H1 (cell line): ENCODE results near the gene ATE1. TPM values are rescaled to one million over a fixed set of nuclear protein-coding genes. Genes with fewer than 3 reads are reported as not detected.

ENCODE experiments used
- CTCF ChIA-PET: fragments of 300-600 bp; sonication (Branson Sonifier 250); formaldehyde crosslinking; loops from one replicate; lab custom pipeline; 2021; ENCODE audit not compliant: partially characterized antibody; lab: Charles Lee
- POLR2A ChIA-PET: fragments of 300-600 bp; sonication (Branson Sonifier 250); formaldehyde crosslinking; loops from one replicate; lab custom pipeline; 2021; ENCODE audit warnings: inconsistent platforms; ENCODE audit not compliant: partially characterized antibody; lab: Charles Lee
- DNase-seq, 2 experiments: peaks; one replicate each; pipeline versions ENCODE4 v3.0.0 to v3.0.0-alpha.2; 2010 to 2022; ENCODE audit warnings: low spot score in 2 of 2, low read depth in 1 of 2, mixed read lengths in 1 of 2
- FAIRE-seq: peaks from 2 replicates; lab custom pipeline; 2011; peaks lifted over from hg19 to GRCh38; lab: Jason Lieb, UNC
- H2AFZ ChIP-seq: 2 replicates; pipeline ENCODE4 v1.8.1; 2012; ENCODE audit warnings: low read length, inconsistent platforms
- H2AK5ac ChIP-seq: 2 replicates; pipeline ENCODE4 v1.6.1; 2013; ENCODE audit warnings: low read depth, low read length
- H2BK120ac ChIP-seq: replicated peaks from 2 replicates; pipeline ENCODE3; 2013; ENCODE audit warnings: low read depth, low read length, inconsistent platforms
- H2BK12ac ChIP-seq: 2 replicates; pipeline ENCODE4 v1.6.1; 2013; ENCODE audit warnings: low read depth, low read length
- H2BK15ac ChIP-seq: 2 replicates; pipeline ENCODE4 v1.6.1; 2013; ENCODE audit warnings: low read length
- H2BK20ac ChIP-seq: 2 replicates; pipeline ENCODE4 v1.6.1; 2013; ENCODE audit warnings: low read length
- H2BK5ac ChIP-seq: 2 replicates; pipeline ENCODE4 v1.6.1; 2013; ENCODE audit warnings: low read depth, low read length
- H3K14ac ChIP-seq: 2 replicates; pipeline ENCODE4 v1.6.1; 2013; ENCODE audit warnings: inconsistent platforms; ENCODE audit not compliant: insufficient read length
- H3K18ac ChIP-seq: 2 replicates; pipeline ENCODE4 v1.6.1; 2013; ENCODE audit warnings: low read length; ENCODE audit errors: extremely low read depth
- H3K23ac ChIP-seq: 2 replicates; pipeline ENCODE4 v1.6.1; 2013; ENCODE audit warnings: inconsistent platforms; ENCODE audit not compliant: insufficient read length
- H3K23me2 ChIP-seq: 2 replicates; pipeline ENCODE4 v1.6.1; 2013; ENCODE audit warnings: low read depth, low read length
- H3K27ac ChIP-seq: 2 replicates; pipeline ENCODE4 v1.6.1; 2011; ENCODE audit warnings: low read depth, low read length, inconsistent platforms
- H3K27me3 ChIP-seq, 4 experiments: replicated peaks in 1 of 4; 1 replicate in 1 of 4; 2 replicates in 3 of 4; pipeline versions ENCODE4 v1.6.1 to v1.8.1; 2011 to 2013; ENCODE audit warnings: low read length in 3 of 4, mild to moderate bottlenecking in 3 of 4, inconsistent platforms in 2 of 4, mixed read lengths in 2 of 4, moderate library complexity in 1 of 4; ENCODE audit not compliant: control insufficient read depth in 3 of 4, insufficient read depth in 3 of 4; ENCODE audit errors: extremely low read depth in 1 of 4
- H3K36me3 ChIP-seq, 4 experiments: 2 replicates each; pipeline versions ENCODE4 v1.6.1 to v1.8.1; 2011 to 2013; ENCODE audit warnings: mild to moderate bottlenecking in 4 of 4, low read length in 3 of 4, moderate library complexity in 2 of 4, control low read depth in 1 of 4, inconsistent platforms in 1 of 4; ENCODE audit not compliant: insufficient read depth in 4 of 4, control insufficient read depth in 2 of 4
- H3K4ac ChIP-seq: replicated peaks from 2 replicates; pipeline ENCODE3; 2013; ENCODE audit warnings: low read length, low read depth, mixed read lengths, inconsistent platforms; ENCODE audit not compliant: insufficient read length
- H3K4me1 ChIP-seq, 4 experiments: replicated peaks in 1 of 4; 1 replicate in 1 of 4; 2 replicates in 3 of 4; pipeline versions ENCODE4 v1.6.1 to v1.8.1; 2011 to 2013; ENCODE audit warnings: low read length in 3 of 4, inconsistent platforms in 2 of 4, mixed read lengths in 1 of 4; ENCODE audit not compliant: insufficient read depth in 4 of 4, control insufficient read depth in 3 of 4
- H3K4me2 ChIP-seq, 2 experiments: 2 replicates each; pipeline versions ENCODE4 v1.6.1 to v1.8.1; 2011 to 2013; ENCODE audit warnings: low read depth in 2 of 2, low read length in 2 of 2, control low read depth in 1 of 2, inconsistent platforms in 1 of 2, mild to moderate bottlenecking in 1 of 2; ENCODE audit not compliant: insufficient read depth in 1 of 2
- H3K4me3 ChIP-seq, 4 experiments: fragments of 200-600, 300-600 bp in 1 of 4; sonication (generic), shearing (Covaris generic), sonication (Bioruptor Twin) in 1 of 4; 2 replicates each; pipeline versions ENCODE4 v1.5.1 to v1.8.1; 2011 to 2016; ENCODE audit warnings: low read length in 4 of 4, low read depth in 3 of 4, control low read depth in 2 of 4, inconsistent platforms in 2 of 4, mild to moderate bottlenecking in 2 of 4, mixed read lengths in 1 of 4, moderate library complexity in 1 of 4; ENCODE audit not compliant: insufficient read depth in 2 of 4; ENCODE audit errors: extremely low read depth in 1 of 4
- H3K56ac ChIP-seq: replicated peaks from 2 replicates; pipeline ENCODE3; 2013; ENCODE audit warnings: low read depth, mild to moderate bottlenecking, mixed read lengths, low read length, inconsistent platforms; ENCODE audit not compliant: insufficient read length
- H3K79me1 ChIP-seq: 2 replicates; pipeline ENCODE4 v1.6.1; 2013; ENCODE audit warnings: low read depth, low read length, control low read depth
- H3K79me2 ChIP-seq, 2 experiments: 2 replicates each; pipeline versions ENCODE4 v1.6.1 to v1.8.1; 2012 to 2013; ENCODE audit warnings: low read length in 2 of 2, mild to moderate bottlenecking in 2 of 2, inconsistent platforms in 1 of 2; ENCODE audit not compliant: insufficient read depth in 2 of 2, control insufficient read depth in 1 of 2
- H3K9ac ChIP-seq, 4 experiments: replicated peaks in 1 of 4; 1 replicate in 1 of 4; 2 replicates in 3 of 4; pipeline versions ENCODE4 v1.6.1 to v1.8.1; 2011 to 2013; ENCODE audit warnings: low read depth in 3 of 4, low read length in 3 of 4, control low read depth in 2 of 4, mild to moderate bottlenecking in 2 of 4, moderate library complexity in 2 of 4, inconsistent platforms in 1 of 4; ENCODE audit errors: extremely low read depth in 1 of 4
- H3K9me3 ChIP-seq, 2 experiments: 2 replicates each; pipeline versions ENCODE4 v1.6.1 to v1.8.1; 2012 to 2013; ENCODE audit warnings: mild to moderate bottlenecking in 2 of 2, moderate library complexity in 2 of 2, control low read depth in 1 of 2, inconsistent platforms in 1 of 2, low read depth in 1 of 2, low read length in 1 of 2, mixed read lengths in 1 of 2; ENCODE audit not compliant: insufficient read depth in 2 of 2
- H4K20me1 ChIP-seq, 2 experiments: replicated peaks in 1 of 2; 2 replicates each; pipeline versions ENCODE3 to v1.8.1; 2011 to 2013; ENCODE audit warnings: inconsistent platforms in 2 of 2, low read length in 2 of 2, mild to moderate bottlenecking in 1 of 2; ENCODE audit not compliant: insufficient read depth in 2 of 2, control insufficient read depth in 1 of 2
- H4K5ac ChIP-seq: 2 replicates; pipeline ENCODE4 v1.6.1; 2013; ENCODE audit warnings: low read length, low read depth, mixed read lengths, inconsistent platforms; ENCODE audit not compliant: insufficient read length
- H4K8ac ChIP-seq: 2 replicates; pipeline ENCODE4 v1.8.0; 2013; ENCODE audit warnings: mild to moderate bottlenecking, moderate library complexity, low read length, inconsistent platforms; ENCODE audit not compliant: insufficient read depth; ENCODE audit errors: extremely low read depth
- H4K91ac ChIP-seq: replicated peaks from 2 replicates; pipeline ENCODE3; 2013; ENCODE audit warnings: low read length, mixed read lengths, inconsistent platforms; ENCODE audit not compliant: insufficient read length
- BACH1 ChIP-seq: IDR thresholded peaks from 2 replicates; pipeline ENCODE4 v1.6.1; 2012; ENCODE audit warnings: low read length, improper control_type of control experiment
- BCL11A ChIP-seq, 2 experiments: IDR thresholded peaks; one replicate each; pipeline ENCODE4 v1.6.1; 2011; ENCODE audit warnings: low read depth in 2 of 2, low read length in 2 of 2, mild to moderate bottlenecking in 2 of 2
- BRCA1 ChIP-seq: IDR thresholded peaks from 2 replicates; pipeline ENCODE4 v1.6.1; 2012; ENCODE audit warnings: low read depth, low read length, improper control_type of control experiment
- CBX8 ChIP-seq: fragments of 300-800, 300-1000 bp; sonication (generic); IDR thresholded peaks from 2 replicates; pipeline ENCODE4 v1.7.1; 2016; ENCODE audit warnings: low read depth, low read length, borderline replicate concordance
- CREB1 ChIP-seq: IDR thresholded peaks from 2 replicates; pipeline ENCODE4 v1.6.1; 2012; ENCODE audit warnings: inconsistent platforms
- CTCF ChIP-seq, 3 experiments: IDR thresholded peaks; 1 replicate in 2 of 3; 2 replicates in 1 of 3; pipeline versions ENCODE4 v1.5.1 to v1.6.1; 2011; ENCODE audit warnings: low read length in 3 of 3, mild to moderate bottlenecking in 3 of 3, inconsistent platforms in 2 of 3, low read depth in 1 of 3, moderate library complexity in 1 of 3; ENCODE audit not compliant: insufficient read depth in 1 of 3; ENCODE audit errors: control extremely low read depth in 1 of 3
- KDM4A ChIP-seq: IDR thresholded peaks from one replicate; pipeline ENCODE4 v1.7.1; 2012; ENCODE audit warnings: low read depth, mild to moderate bottlenecking, moderate library complexity, low read length, inconsistent platforms; ENCODE audit not compliant: severe bottlenecking
- PHF8 ChIP-seq: fragments of 200-600 bp; sonication (generic); conservative IDR thresholded peaks from 2 replicates; pipeline ENCODE4 v1.7.1; 2012; ENCODE audit warnings: low read depth, mild to moderate bottlenecking, inconsistent platforms, low read length, moderate library complexity
- RAD21 ChIP-seq, 2 experiments: IDR thresholded peaks in 1 of 2; conservative IDR thresholded peaks in 1 of 2; 2 replicates each; pipeline ENCODE4 v1.6.1; 2011; ENCODE audit warnings: low read depth in 2 of 2, low read length in 2 of 2, improper control_type of control experiment in 1 of 2, inconsistent platforms in 1 of 2, mild to moderate bottlenecking in 1 of 2, moderate library complexity in 1 of 2
- RXRA ChIP-seq: IDR thresholded peaks from 2 replicates; pipeline ENCODE4 v1.6.1; 2011; ENCODE audit warnings: low read depth, mild to moderate bottlenecking, low read length, moderate library complexity; ENCODE audit not compliant: insufficient read depth
- SP2 ChIP-seq: IDR thresholded peaks from 2 replicates; pipeline ENCODE4 v1.6.1; 2012; ENCODE audit warnings: mild to moderate bottlenecking, low read length, inconsistent platforms
- WGBS, 2 experiments: shearing (Covaris generic) in 1 of 2; methylation state at CpG; one replicate each; pipeline versions ENCODE4 v1.1.6 to v1.1.7; 2013 to 2015; ENCODE audit warnings: low lambda C conversion rate in 2 of 2, mixed read lengths in 2 of 2, inconsistent platforms in 1 of 2, low coverage in 1 of 2, missing lambda C conversion rate in 1 of 2; ENCODE audit not compliant: insufficient replicate concordance in 2 of 2, insufficient coverage in 1 of 2, insufficient read length in 1 of 2; ENCODE audit errors: extremely low coverage in 1 of 2, missing lambda C conversion rate in 1 of 2; 5-methylcytosine and 5-hydroxymethylcytosine counted together
- polyA plus RNA-seq, 7 experiments: library from polyadenylated mRNA; depleted of rRNA in 3 of 7; stranded (reverse) in 5 of 7; unstranded in 2 of 7; fragments of >200 nt in 5 of 7; fragments of 200-250 nt in 2 of 7; gene quantifications; 1 replicate in 5 of 7; 2 replicates in 1 of 7; 4 replicates in 1 of 7; pipeline versions ENCODE4 v1.2.1 to v1.2.3, GENCODE V29; 2011 to 2013; ENCODE audit warnings: missing spikeins in 2 of 7, mixed read lengths in 2 of 7
- total RNA-seq: library from RNA; stranded (reverse); fragmentation: NEBNext Ultra II Directional; extraction: Animal tissue kit (Norgen Biotek cat#: 25700); gene quantifications from 2 replicates; pipeline ENCODE4 v1.2.1, GENCODE V29; 2021

Gene ATE1
- total and polyA plus RNA-seq, 2 of the 8 experiments (the other 6 are each of a cell fraction or from before 2014, with no cell fraction given): 8.8 to 26.9 TPM

GRCh38 chr10:121734589-121735045 is 193.2 kb downstream of the ATE1 start:
- Histone ChIP-seq H3K4me2 (0 out of 4 replicates have a peak overlapping the region, but pooled peaks of 1 of the 2 experiments have one; percentile 13), H3K14ac (no peak overlapping the region), H3K23ac (no peak overlapping the region), H3K79me1 (no peaks in the 10 kb centered on the region), H4K5ac (no peak overlapping the region), H3K18ac (no peak overlapping the region), H3K4me1 (peaks cover 7 to 23% (median 12%) of the 10 kb centered on the region in 4 experiments), H3K4ac (no peak overlapping the region), H2BK5ac (no peak overlapping the region; the same call in 1 of the 2 replicates), H4K20me1 (no peaks in the 10 kb centered on the region), H2BK20ac (no peak overlapping the region), H2AFZ (peak overlapping the region; percentile 58), H3K27me3 (no peaks in the 10 kb centered on the region), H2BK120ac (no peak overlapping the region), H2BK15ac (no peak overlapping the region), H3K4me3 (peak overlapping the region in 1 of 4 experiments; percentile 5; a peak in 1 of 8 replicates), H3K23me2 (no peaks in the 10 kb centered on the region), H3K9ac (no peak overlapping the region), H3K36me3 (no peaks in the 10 kb centered on the region), H3K56ac (no peak overlapping the region), H3K27ac (no peak overlapping the region), H2BK12ac (no peak overlapping the region), H4K91ac (no peak overlapping the region), H3K9me3 (no peaks in the 10 kb centered on the region), H2AK5ac (no peak overlapping the region), H3K79me2 (no peaks in the 10 kb centered on the region), H4K8ac (no peak overlapping the region)
- CTCF ChIA-PET: interaction anchor here (0.6 to 3.9 kb wide), 17 partner anchors 8 to 1069 kb away, joined by 3 to 18 read pairs (median 4); no protein-coding TSS in a partner anchor
- peak; percentile 19 for FAIRE-seq
- DNase-seq: peak in 1 of 2 experiments; percentile 64
- whole genome bisulfite sequencing, 2 experiments: 47% methylated on average over 11 of the region's 11 CpGs; no CpG with 5 or more reads in 1 of the 2 experiments
- POLR2A ChIA-PET: no interaction called here
- TF ChIP-seq BACH1 (no peak), CBX8 (no peak), SP2 (no peak), PHF8 (no peak), CREB1 (no peak), KDM4A (no peak), BRCA1 (no peak), RAD21 (IDR thresholded peaks at IDR 0.05 in 1 of 2, conservative IDR thresholded peaks at IDR 0.05 in 1 of 2; ENCODE audit: low read depth in 2 of 2, low read length in 2 of 2) (peak; percentile 68 to 71), CTCF (IDR thresholded peaks at IDR 0.05; ENCODE audit: control extremely low read depth in 1 of 3, insufficient read depth in 1 of 3, low read depth in 1 of 3, low read length in 3 of 3) (peak; percentile 35 to 61 (median 53); a peak in 3 of 4 replicates), BCL11A (IDR thresholded peaks at IDR 0.05; ENCODE audit: low read depth in 2 of 2, low read length in 2 of 2) (no peak), RXRA (no peak)
